HG03064 (cell line): ENCODE data around the gene KRTAP4-5.
"Not testable (repeated sequence)": the region's sequence is repeated elsewhere in the genome, so short reads cannot be mapped to it uniquely, and the experiment has no call there.

Source experiments
- ATAC-seq: cut with Tn5 transposase; IDR thresholded peaks from one replicate; pipeline ENCODE4 v1.9.1; 2021; ENCODE audit warnings: low read depth; ENCODE audit not compliant: unreplicated experiment

KRTAP4-5 gene

DNA sequence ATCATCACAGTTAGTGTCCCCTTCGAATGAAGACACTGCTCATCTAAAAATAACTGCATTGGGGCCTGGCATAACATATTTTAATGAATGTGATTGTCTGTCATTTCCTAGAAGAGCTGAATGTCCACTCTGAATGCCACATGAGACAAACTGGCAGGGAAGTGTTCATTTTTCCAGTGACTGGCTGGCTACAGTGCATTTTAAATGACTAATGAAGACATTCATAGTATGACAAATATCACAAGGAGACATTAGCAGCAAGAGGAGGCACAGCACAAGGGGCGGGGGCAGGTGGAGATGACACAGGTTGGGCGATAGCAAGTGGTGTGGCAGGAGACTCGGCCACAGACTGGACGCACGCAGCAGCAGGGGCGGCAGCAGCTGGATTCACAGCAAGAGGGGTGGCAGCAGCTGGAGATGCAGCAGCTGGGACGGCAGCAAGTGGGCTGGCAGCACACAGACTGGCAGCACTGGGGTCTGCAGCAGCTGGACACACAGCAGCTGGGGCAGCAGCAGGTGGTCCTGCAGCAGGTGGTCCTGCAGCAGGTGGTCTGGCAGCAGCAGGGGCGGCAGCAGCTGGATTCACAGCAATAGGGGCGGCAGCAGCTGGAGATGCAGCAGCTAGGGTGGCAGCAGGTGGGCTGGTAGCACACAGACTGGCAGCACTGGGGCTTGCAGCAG, 514 bp downstream of the KRTAP4-5 start:
- ATAC-seq = not testable (repeated sequence)

GRCh38 chr17:41147531-41148204, 2.0 kb downstream of the KRTAP4-5 start:
- ATAC-seq = no peak

DNA sequence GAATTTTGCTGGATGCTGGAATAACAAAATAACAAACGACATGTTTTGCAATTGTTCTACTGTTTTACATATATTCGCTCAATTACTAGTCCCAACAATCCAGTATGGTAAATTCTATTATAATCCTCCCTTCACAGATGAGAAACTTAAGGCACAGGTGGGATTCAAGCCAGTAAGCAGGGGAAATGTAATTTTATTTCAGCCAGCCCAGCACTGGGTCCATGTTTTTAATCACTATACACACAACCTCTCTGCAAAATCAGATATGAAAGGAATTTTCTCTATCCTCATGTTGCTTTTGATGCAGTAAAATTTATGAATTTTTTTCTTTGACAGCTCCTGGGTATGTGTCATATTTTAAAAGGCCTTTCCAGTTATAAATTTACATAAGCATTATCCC, 4.4 kb downstream of the KRTAP4-5 start:
- no peak for ATAC-seq

DNA sequence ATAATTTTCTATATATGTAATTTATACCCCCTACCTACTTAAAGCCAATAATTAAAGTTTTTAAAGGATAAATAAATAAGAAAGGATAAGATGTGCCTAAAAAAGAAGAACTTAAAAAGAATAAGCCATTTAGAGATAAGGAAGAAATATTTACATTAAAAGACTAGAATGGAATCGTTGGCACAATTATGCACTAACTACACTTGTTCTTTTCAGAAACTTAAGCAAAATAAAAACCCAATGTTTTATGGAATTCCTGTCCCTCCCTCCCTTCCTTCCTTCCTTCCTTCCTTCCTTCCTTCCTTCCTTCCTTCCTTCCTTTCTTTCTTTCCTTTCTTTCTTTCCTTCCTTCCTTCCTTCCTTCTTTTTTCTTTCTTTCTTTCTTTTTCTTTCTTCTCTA, 4.8 kb downstream of the KRTAP4-5 start:
- ATAC-seq = no peak

DNA sequence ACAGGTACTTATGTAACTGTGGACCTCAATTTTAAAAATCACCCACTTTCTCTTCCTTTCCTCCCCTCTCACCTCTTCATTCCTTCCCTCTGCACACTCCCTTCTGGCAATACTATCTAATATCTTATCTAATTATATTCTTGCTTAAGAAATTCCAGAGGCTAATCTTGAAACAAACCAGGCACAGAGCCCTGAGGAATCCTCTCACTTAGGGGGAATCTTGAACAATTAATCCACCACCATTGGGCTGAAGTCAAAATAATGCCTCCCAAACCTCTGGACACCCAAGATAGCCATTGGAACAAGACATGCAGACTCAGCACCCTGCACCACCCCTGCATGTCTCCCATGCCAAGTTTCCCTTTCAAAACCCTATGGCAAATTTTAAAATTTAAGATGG, 8.3 kb downstream of the KRTAP4-5 start:
- no peak for ATAC-seq

DNA sequence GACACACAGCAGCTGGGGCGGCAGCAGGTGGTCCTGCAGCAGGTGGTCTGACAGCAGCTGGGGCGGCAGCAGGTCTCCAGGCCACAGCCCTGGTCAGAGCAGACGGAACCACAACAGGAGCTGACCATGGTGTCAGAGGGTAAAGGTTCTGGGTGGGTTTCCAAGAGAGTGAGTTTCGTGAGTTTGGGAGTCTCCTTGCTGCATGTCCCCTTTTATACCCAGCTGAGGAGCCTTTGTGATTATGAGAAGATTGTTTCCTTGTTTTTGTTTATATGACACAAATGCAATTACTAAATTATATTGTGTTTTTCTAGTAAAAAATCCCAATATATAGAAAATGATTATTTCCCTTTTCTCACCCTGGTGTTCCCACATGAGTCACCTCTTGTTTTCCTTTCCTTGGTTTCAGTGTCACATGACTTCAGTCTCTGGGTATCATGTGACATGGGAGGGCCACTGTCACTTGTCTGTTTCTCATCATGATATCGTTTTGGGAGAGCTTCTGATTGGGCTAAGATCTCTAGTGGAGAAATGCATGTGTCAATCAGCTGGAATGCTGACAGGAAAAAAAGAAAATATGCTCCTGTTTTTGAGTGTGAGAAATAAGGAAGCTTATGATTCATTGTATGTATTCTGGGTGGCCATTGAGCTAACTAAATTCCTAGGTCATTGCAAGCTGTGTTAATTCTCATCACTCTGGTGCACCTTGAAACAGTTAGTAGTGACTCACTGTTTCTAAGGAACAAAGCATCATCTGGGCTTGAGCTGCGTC, 9.1 kb downstream of the KRTAP4-5 start, which contains the start of gene KRTAP4-6:
Gene KRTAP4-6, minus strand, starts transcription at position 185 of the 772 bp plus-strand sequence. Its CDS starts 57 bp downstream, at position 128.
- no peak for ATAC-seq

DNA sequence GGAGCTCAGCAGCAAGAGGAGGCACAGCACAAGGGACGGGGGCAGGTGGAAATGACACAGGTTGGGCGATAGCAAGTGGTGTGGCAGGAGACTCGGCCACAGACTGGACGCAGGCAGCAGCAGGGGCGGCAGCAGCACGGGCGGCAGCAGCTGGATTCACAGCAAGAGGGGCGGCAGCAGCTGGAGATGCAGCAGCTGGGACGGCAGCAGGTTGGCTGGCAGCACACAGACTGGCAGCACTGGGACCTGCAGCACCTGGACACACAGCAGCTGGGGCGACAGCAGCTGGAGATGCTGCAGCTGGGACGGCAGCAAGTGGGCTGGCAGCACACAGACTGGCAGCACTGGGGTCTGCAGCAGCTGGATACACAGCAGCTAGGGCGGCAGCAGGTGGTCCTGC, 9.8 kb downstream of the KRTAP4-5 start:
- ATAC-seq = not testable (repeated sequence)

GRCh38 chr17:41133880-41134735, 15.5 kb downstream of the KRTAP4-5 start:
- ATAC-seq = no peak

DNA sequence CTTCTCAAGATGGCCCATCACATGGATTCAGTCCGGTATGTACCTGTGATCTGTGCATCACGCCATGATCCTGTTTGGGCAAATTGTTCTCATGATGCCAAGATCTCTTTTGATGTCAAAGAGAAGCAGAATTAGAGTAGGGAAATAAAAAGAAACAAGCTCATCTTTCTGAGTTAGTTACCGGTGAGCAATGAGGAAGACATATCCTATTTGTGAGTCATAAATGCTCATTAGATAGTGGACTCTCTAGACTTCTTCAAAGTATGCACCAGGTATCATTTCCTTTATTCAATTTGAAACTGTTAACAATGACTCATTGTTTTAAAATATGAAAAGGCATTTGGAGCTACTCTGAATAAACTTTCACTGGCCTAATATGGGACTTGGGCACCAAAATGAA, 17.6 kb downstream of the KRTAP4-5 start:
- ATAC-seq = no peak

- ATAC-seq = no peak
These were observed 22.3 kb downstream of the KRTAP4-5 start for GRCh38 chr17:41127371-41127770.

DNA sequence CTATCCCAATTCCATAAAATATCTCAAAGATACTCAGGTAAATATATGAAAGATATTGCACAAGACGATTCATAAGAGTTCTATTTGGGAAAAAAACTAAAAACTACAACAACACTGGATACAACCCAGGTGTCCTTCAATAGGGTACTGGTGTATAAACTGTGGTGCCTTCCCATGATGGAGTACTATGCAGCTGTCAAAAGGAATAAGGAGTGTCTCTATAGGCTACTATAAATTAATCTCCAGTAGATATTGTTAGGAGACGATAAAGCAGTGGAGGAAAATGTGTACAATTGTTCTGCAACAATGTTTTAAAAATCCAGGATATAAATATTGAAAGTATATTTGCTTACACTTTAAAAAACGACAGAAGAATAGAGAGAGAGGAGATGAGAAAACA, 23.2 kb downstream of the KRTAP4-5 start:
- ATAC-seq = no peak

DNA sequence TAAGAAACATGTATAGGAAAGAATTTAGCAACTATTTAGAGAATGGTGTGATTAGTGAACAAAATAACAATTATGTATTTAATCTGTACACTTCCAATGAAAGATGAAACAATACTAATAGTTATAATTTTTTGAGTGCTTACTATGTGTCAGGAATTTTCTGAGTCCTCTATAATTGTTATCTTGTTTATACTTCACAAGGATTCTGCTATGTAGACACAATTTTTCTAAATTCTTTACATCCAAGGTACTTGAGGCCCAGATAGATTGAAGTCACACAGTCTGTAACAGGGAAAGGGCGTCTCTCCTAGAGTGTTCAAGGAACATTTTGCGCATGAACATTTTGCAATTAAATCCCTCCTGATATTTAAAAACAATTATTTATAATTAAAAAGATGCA, 24.6 kb downstream of the KRTAP4-5 start:
- no peak for ATAC-seq

DNA sequence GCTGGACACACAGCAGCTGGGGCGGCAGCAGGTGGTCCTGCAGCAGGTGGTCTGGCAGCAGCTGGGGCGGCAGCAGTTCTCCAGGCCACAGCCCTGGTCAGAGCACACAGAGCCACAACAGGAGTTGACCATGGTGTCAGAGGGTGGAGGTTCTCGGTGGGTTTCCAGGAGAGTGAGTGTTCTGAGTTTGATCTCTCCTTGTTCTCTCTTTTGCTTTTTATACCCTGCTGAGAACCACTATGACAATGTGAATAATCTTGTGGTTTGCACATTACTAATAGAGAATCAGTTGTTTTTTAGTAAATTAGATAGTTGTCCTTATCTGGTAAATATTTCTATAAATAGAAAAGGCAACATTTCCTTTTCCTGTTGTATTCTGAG, 25.6 kb downstream of the KRTAP4-5 start, which contains the start of gene KRTAP4-12:
Gene KRTAP4-12, minus strand, starts transcription at position 192 of the 381 bp plus-strand sequence. Its CDS starts 60 bp downstream, at position 132.
- not testable (repeated sequence) for ATAC-seq

DNA sequence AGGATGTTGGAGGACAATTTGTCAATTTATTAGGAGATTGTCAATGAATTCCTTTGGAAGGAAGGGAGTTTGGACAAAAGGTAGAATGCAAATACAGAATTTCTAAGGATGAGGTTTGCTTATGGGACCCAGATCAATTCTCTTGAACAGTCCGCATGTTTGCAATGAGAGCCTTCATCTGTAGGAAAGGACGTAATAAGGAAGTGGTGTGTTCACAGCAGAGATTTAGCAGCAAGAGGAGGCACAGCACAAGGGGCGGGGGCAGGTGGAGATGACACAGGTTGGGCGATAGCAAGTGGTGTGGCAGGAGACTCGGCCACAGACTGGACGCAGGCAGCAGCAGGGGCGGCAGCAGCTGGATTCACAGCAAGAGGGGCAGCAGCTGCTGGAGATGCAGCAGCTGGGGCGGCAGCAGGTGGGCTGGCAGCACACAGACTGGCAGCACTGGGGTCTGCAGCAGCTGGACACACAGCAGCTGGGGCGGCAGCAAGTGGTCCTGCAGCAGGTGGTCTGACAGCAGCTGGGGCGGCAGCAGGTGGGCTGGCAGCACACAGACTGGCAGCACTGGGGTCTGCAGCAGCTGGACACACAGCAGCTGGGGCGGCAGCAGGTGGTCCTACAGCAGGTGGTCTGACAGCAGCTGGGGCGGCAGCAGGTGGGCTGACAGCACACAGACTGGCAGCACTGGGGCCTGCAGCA, 26.2 kb downstream of the KRTAP4-5 start:
- not testable (repeated sequence) for ATAC-seq

GRCh38 chr17:41121742-41122141, 27.9 kb downstream of the KRTAP4-5 start:
- ATAC-seq = no peak

- ATAC-seq = not testable (repeated sequence)
These were observed 29.6 kb downstream of the KRTAP4-5 start for GRCh38 chr17:41119696-41120690.

DNA sequence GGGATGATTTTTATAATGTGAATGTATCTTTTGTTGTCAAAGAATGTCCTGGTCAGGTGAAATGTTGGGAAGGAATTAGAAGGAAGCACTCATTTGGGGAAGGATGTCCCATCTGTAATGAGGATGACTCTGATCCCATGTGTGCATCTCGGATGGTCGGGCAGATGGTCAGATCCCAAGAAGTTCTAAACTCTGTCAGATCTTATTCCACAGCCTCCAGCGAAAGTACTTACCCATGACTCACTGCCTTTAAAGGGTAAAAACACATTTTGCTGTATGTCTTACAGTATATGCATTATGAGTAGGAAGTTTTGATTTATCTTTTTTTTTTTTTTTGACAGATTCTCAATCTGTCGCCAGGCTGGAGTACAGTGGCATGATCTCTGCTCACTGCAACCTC, 30.9 kb downstream of the KRTAP4-5 start:
- ATAC-seq = no peak

GRCh38 chr17:41117846-41118386, 31.7 kb downstream of the KRTAP4-5 start, which contains the start of gene KRTAP4-11:
KRTAP4-11 (minus strand) TSS chr17:41118373; CDS start chr17:41118315, 58 bp downstream.
- not testable (repeated sequence) for ATAC-seq
